HepG2 (cell line): ENCODE results near the gene ZNHIT1. TPM values are rescaled to one million over a fixed set of nuclear protein-coding genes. Genes with fewer than 3 reads are reported as not detected.
A peak's percentile ranks its signal among the peaks of the same experiment; 100 is the strongest.

Experiments
- FOXC1 ChIP-seq: sonication (generic); formaldehyde crosslinking; IDR thresholded peaks from 2 replicates; pipeline ENCODE4 v1.8.0; 2022; ENCODE audit warnings: mild to moderate bottlenecking, missing genetic modification reagents, borderline replicate concordance
- HNRNPUL1 ChIP-seq: fragments of 200-400 bp; formaldehyde crosslinking; IDR thresholded peaks from 2 replicates; pipeline ENCODE4 v1.6.1; 2017; ENCODE audit warnings: low read depth, mild to moderate bottlenecking, low read length, moderate library complexity
- NFRKB ChIP-seq: fragments of 450-650 bp; IDR thresholded peaks from 2 replicates; pipeline ENCODE4 v1.6.1; 2017
- NR2F6 ChIP-seq, 2 experiments: IDR thresholded peaks; 2 replicates each; pipeline ENCODE4 v1.6.1; 2016; ENCODE audit warnings: antibody characterized with exemption in 1 of 2, mild to moderate bottlenecking in 1 of 2
- REL ChIP-seq: sonication (generic); formaldehyde crosslinking; conservative IDR thresholded peaks from 2 replicates; pipeline ENCODE4 v1.8.0; 2022; ENCODE audit warnings: mild to moderate bottlenecking, missing genetic modification reagents, moderate library complexity
- RFXAP ChIP-seq: sonication (generic); formaldehyde crosslinking; IDR thresholded peaks from 2 replicates; pipeline ENCODE4 v1.4.0; 2020; ENCODE audit warnings: missing genetic modification reagents, borderline replicate concordance
- SRSF4 ChIP-seq: fragments of 200-400 bp; formaldehyde crosslinking; IDR thresholded peaks from one replicate; pipeline ENCODE4 v1.6.1; 2018; ENCODE audit warnings: mild to moderate bottlenecking, low read depth, low read length, moderate library complexity; ENCODE audit not compliant: poor library complexity, severe bottlenecking
- THAP11 ChIP-seq: IDR thresholded peaks from 2 replicates; pipeline ENCODE4 v1.6.1; 2016; ENCODE audit warnings: missing biosample characterization, missing genetic modification reagents
- ZNF160 ChIP-seq: sonication (generic); formaldehyde crosslinking; IDR thresholded peaks from 2 replicates; pipeline ENCODE4 v1.8.0; 2022; ENCODE audit warnings: mild to moderate bottlenecking, inconsistent platforms, missing genetic modification reagents
- ZNF33A ChIP-seq: sonication (generic); formaldehyde crosslinking; IDR thresholded peaks from 2 replicates; pipeline ENCODE4 v1.5.1; 2020; ENCODE audit warnings: missing genetic modification reagents, mild to moderate bottlenecking, moderate library complexity, borderline replicate concordance
- ZNF720 ChIP-seq: sonication (generic); formaldehyde crosslinking; IDR thresholded peaks from 2 replicates; pipeline ENCODE4 v1.4.0; 2020; ENCODE audit warnings: missing genetic modification reagents
- polyA plus RNA-seq, 8 experiments: library from polyadenylated mRNA; depleted of rRNA in 3 of 8; stranded (reverse) in 7 of 8; unstranded in 1 of 8; fragments of >200 nt; fragmentation: Illumina TruSeq in 4 of 8; extraction: Trizol in 4 of 8; gene quantifications; 2 replicates each; pipeline versions ENCODE4 v1.2.1 to v1.2.3, GENCODE V29; 2011 to 2016; ENCODE audit warnings: low read depth in 4 of 8, missing spikeins in 1 of 8, mixed read lengths in 1 of 8; ENCODE audit not compliant: insufficient read depth in 1 of 8
- total RNA-seq, 5 experiments: library from RNA; depleted of rRNA; stranded (reverse); fragments of >200 nt; fragmentation: Illumina TruSeq; extraction: Trizol; gene quantifications; 2 replicates each; pipeline ENCODE4 v1.2.3, GENCODE V29; 2016; ENCODE audit warnings: low read depth in 1 of 5
- TF ChIP-seq, protein P1 (sequence below): sonication (generic); formaldehyde crosslinking; IDR thresholded peaks from 2 replicates; pipeline ENCODE4 v1.4.0; 2020; ENCODE audit warnings: missing genetic modification reagents
- TF ChIP-seq, protein P2 (sequence below): sonication (generic); formaldehyde crosslinking; IDR thresholded peaks from 2 replicates; pipeline ENCODE4 v1.8.1; 2023; ENCODE audit warnings: mild to moderate bottlenecking, missing genetic modification reagents
- TF ChIP-seq, protein P3 (sequence below): IDR thresholded peaks from 2 replicates; pipeline ENCODE4 v1.4.0; 2020; ENCODE audit warnings: mild to moderate bottlenecking, missing genetic modification reagents
- TF ChIP-seq, protein P4 (sequence below): sonication (generic); formaldehyde crosslinking; IDR thresholded peaks from 2 replicates; pipeline ENCODE4 v1.5.0; 2020; ENCODE audit warnings: missing genetic modification reagents
- TF ChIP-seq, protein P5 (sequence below): sonication (generic); formaldehyde crosslinking; IDR thresholded peaks from 2 replicates; pipeline ENCODE4 v1.5.0; 2020; ENCODE audit warnings: mild to moderate bottlenecking, missing genetic modification reagents
- TF ChIP-seq, protein P6 (sequence below): sonication (generic); formaldehyde crosslinking; IDR thresholded peaks from 2 replicates; pipeline ENCODE4 v1.8.1; 2023; ENCODE audit warnings: mild to moderate bottlenecking, moderate library complexity, missing genetic modification reagents

The ZNHIT1 gene
- total and polyA plus RNA-seq, 2 of the 13 experiments (the other 11 are each of a cell fraction or from before 2014, with no cell fraction given), result 32.5 to 64.5 TPM

DNA sequence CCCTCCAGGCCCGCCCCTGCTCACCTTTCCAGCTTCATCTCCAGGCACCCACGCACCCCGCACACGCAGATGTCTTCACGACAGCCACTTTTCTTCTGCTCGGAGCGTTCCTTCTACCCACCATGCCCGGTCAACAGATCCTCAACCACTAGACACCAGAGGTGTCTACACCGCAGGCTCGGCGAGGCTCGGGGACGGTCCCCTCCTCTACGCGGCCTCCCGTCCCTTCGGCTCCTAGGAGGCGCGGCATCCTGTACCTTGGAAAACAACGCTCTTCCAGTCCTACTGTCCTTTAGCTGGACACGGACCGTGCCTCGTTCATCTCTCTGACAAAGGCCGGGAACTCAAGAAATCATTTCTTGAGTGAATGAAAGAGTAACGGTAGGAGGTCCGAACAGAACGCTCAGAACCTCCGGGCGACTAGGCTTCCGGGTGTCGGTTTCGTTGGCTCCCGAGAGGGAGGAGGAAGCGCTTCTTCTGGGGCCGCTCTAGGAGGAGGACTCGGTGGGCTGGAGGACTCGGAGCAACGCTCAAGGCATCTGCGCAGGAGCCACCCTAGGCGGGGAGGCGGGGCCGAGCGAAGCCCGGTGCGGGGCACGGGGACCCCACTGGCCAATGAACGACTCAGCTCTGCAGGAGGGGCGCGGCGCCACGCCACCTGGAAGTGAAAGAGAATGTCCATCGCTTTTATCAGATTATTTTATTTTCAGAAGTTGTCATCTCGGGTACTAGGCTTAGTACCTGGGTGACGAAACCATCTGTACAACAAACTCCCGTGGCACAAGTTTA lies 34.1 kb downstream of the ZNHIT1 start (continued):
- TF ChIP-seq, protein P1, sequence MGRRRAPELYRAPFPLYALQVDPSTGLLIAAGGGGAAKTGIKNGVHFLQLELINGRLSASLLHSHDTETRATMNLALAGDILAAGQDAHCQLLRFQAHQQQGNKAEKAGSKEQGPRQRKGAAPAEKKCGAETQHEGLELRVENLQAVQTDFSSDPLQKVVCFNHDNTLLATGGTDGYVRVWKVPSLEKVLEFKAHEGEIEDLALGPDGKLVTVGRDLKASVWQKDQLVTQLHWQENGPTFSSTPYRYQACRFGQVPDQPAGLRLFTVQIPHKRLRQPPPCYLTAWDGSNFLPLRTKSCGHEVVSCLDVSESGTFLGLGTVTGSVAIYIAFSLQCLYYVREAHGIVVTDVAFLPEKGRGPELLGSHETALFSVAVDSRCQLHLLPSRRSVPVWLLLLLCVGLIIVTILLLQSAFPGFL (CRISPR knock-in tag), result no peak
- TF ChIP-seq, protein P2, sequence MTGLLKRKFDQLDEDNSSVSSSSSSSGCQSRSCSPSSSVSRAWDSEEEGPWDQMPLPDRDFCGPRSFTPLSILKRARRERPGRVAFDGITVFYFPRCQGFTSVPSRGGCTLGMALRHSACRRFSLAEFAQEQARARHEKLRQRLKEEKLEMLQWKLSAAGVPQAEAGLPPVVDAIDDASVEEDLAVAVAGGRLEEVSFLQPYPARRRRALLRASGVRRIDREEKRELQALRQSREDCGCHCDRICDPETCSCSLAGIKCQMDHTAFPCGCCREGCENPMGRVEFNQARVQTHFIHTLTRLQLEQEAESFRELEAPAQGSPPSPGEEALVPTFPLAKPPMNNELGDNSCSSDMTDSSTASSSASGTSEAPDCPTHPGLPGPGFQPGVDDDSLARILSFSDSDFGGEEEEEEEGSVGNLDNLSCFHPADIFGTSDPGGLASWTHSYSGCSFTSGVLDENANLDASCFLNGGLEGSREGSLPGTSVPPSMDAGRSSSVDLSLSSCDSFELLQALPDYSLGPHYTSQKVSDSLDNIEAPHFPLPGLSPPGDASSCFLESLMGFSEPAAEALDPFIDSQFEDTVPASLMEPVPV (CRISPR knock-in tag), result peak; percentile 52; the same call in 1 of the 2 replicates
- TF ChIP-seq ZNF720 (CRISPR knock-in tag) (no peak), NR2F6 (IDR thresholded peaks at IDR 0.05) (no peak), NR2F6 (CRISPR knock-in tag; IDR thresholded peaks at IDR 0.05) (0 out of 2 replicates have a peak, but pooled peaks have one; percentile 4), SRSF4 (no peak), THAP11 (peak; percentile 93), ZNF160 (CRISPR knock-in tag) (no peak; the same call in 1 of the 2 replicates), NFRKB (no peak), ZNF33A (CRISPR knock-in tag) (no peak), FOXC1 (peak; percentile 85), RFXAP (CRISPR knock-in tag) (no peak), REL (CRISPR knock-in tag) (no peak), HNRNPUL1 (no peak)
- TF ChIP-seq, protein P3, sequence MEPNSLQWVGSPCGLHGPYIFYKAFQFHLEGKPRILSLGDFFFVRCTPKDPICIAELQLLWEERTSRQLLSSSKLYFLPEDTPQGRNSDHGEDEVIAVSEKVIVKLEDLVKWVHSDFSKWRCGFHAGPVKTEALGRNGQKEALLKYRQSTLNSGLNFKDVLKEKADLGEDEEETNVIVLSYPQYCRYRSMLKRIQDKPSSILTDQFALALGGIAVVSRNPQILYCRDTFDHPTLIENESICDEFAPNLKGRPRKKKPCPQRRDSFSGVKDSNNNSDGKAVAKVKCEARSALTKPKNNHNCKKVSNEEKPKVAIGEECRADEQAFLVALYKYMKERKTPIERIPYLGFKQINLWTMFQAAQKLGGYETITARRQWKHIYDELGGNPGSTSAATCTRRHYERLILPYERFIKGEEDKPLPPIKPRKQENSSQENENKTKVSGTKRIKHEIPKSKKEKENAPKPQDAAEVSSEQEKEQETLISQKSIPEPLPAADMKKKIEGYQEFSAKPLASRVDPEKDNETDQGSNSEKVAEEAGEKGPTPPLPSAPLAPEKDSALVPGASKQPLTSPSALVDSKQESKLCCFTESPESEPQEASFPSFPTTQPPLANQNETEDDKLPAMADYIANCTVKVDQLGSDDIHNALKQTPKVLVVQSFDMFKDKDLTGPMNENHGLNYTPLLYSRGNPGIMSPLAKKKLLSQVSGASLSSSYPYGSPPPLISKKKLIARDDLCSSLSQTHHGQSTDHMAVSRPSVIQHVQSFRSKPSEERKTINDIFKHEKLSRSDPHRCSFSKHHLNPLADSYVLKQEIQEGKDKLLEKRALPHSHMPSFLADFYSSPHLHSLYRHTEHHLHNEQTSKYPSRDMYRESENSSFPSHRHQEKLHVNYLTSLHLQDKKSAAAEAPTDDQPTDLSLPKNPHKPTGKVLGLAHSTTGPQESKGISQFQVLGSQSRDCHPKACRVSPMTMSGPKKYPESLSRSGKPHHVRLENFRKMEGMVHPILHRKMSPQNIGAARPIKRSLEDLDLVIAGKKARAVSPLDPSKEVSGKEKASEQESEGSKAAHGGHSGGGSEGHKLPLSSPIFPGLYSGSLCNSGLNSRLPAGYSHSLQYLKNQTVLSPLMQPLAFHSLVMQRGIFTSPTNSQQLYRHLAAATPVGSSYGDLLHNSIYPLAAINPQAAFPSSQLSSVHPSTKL, result no peak
- TF ChIP-seq, protein P4, sequence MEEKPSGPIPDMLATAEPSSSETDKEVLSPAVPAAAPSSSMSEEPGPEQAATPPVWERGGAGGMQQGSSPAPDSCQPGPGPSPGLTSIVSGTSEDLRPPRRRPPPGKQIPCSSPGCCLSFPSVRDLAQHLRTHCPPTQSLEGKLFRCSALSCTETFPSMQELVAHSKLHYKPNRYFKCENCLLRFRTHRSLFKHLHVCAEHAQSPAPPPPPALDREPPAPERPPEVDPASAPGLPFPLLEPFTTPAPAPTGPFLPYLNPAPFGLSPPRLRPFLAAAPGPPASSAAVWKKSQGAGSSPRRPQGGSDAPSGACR (CRISPR knock-in tag), result no peak
- TF ChIP-seq, protein P5, sequence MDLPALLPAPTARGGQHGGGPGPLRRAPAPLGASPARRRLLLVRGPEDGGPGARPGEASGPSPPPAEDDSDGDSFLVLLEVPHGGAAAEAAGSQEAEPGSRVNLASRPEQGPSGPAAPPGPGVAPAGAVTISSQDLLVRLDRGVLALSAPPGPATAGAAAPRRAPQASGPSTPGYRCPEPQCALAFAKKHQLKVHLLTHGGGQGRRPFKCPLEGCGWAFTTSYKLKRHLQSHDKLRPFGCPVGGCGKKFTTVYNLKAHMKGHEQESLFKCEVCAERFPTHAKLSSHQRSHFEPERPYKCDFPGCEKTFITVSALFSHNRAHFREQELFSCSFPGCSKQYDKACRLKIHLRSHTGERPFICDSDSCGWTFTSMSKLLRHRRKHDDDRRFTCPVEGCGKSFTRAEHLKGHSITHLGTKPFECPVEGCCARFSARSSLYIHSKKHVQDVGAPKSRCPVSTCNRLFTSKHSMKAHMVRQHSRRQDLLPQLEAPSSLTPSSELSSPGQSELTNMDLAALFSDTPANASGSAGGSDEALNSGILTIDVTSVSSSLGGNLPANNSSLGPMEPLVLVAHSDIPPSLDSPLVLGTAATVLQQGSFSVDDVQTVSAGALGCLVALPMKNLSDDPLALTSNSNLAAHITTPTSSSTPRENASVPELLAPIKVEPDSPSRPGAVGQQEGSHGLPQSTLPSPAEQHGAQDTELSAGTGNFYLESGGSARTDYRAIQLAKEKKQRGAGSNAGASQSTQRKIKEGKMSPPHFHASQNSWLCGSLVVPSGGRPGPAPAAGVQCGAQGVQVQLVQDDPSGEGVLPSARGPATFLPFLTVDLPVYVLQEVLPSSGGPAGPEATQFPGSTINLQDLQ (CRISPR knock-in tag), result no peak
- TF ChIP-seq, protein P6, sequence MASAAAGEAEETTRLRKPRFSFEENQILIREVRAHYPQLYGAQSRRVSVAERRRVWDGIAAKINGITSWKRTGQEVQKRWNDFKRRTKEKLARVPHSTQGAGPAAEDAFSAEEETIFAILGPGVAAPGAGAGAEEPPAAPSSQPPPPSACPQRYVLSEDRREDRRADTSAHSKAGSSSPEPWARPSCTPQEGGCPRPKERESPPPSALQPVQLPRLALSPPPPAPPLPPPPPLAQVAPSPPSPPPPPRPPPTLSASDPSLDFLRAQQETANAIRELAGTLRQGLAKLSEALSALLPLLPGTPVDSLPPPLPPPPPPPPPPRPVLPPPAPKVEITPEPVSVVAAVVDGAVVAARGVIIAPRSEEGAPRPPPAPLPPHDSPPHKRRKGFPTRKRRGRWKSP (CRISPR knock-in tag), result no peak
